Fibroblast of the aortic adventitia (primary cell): ENCODE measurements around the gene SEMA3G. TPM values are rescaled to one million over a fixed set of nuclear protein-coding genes. Genes with fewer than 3 reads are reported as not detected.

Source experiments
- DNase-seq: peaks from one replicate; pipeline ENCODE4 v3.0.0-alpha.2; 2010; ENCODE audit warnings: low read depth
- H3K4me3 ChIP-seq: 2 replicates; pipeline ENCODE4 v1.5.1; 2011; ENCODE audit warnings: low read depth, mild to moderate bottlenecking, control low read depth, low read length, moderate library complexity
- CTCF ChIP-seq: IDR thresholded peaks from 2 replicates; pipeline ENCODE4 v1.5.1; 2011; ENCODE audit warnings: mild to moderate bottlenecking, low read length, control low read depth, inconsistent platforms; ENCODE audit not compliant: insufficient read depth
- total RNA-seq: library from RNA; depleted of rRNA; stranded (reverse); fragments of >200 nt; gene quantifications from 2 replicates; pipeline ENCODE4 v1.2.3, GENCODE V29; 2012; ENCODE audit warnings: low replicate concordance

The SEMA3G gene
- total RNA-seq, 1 donor, result not detected

GRCh38 chr3:52458770-52459545, 14.1 kb upstream of the SEMA3G start:
- DNase-seq, result no peak
- H3K4me3 ChIP-seq, result no peak overlapping the region
- TF ChIP-seq CTCF, result no peak

GRCh38 chr3:52458031-52458760, 13.3 kb upstream of the SEMA3G start:
- no peak for DNase-seq
- TF ChIP-seq CTCF, result no peak
- no peak overlapping the region for H3K4me3 ChIP-seq

DNA sequence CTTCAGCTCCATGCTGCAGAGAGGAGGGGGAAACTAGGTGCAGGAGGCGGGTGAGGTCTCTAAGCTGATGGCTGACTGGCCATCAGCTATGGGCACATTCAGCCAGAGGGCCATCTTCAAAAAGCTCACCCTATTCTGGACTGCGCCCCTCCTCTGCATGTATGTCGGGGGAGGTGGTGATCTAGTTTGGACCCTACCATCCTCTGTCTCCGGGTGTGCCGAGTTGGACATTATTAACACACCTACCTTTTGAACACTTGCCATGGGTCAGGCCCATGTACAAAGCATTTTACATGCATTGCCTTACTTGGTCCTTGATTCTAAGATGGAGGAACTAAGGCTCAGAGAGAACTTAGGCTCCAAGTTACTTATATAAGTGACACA, 11.9 kb upstream of the SEMA3G start:
- TF ChIP-seq CTCF, result no peak
- peak overlapping the region; percentile 90 for H3K4me3 ChIP-seq
- no peak for DNase-seq

DNA sequence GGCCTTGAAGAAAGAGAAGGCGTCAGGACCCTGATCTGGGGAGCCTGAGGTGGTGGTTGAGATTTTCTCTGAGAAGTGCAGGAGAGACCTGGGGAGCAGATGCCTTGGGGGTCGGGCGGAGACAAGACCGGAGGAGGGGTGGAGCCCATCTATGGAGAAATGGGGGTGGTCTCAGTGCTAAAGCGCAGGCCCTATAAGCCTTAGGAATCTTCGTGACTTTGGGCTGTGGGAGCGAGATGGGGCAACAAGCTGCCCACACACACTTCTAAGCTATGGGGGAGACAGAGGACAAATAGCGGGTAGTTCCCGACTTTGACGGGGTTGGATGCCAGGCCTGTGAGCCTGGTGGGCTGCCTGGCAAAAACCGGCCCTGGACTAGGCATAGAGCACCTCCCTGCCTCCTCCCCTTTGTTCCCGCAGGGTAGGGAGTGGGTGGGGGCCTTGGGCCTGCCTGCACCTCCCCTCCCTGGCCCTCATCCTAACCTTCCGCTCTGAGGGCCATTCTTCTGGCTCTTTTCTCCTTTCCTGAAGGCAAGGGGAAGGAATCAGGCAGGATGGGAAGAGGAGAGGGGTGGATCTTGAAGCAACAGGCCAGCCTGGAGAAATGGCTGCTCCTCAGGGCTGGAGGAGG, 11.4 kb upstream of the SEMA3G start:
- peak overlapping the region; percentile 90 for H3K4me3 ChIP-seq
- TF ChIP-seq CTCF, result no peak
- peak; percentile 59 for DNase-seq

DNA sequence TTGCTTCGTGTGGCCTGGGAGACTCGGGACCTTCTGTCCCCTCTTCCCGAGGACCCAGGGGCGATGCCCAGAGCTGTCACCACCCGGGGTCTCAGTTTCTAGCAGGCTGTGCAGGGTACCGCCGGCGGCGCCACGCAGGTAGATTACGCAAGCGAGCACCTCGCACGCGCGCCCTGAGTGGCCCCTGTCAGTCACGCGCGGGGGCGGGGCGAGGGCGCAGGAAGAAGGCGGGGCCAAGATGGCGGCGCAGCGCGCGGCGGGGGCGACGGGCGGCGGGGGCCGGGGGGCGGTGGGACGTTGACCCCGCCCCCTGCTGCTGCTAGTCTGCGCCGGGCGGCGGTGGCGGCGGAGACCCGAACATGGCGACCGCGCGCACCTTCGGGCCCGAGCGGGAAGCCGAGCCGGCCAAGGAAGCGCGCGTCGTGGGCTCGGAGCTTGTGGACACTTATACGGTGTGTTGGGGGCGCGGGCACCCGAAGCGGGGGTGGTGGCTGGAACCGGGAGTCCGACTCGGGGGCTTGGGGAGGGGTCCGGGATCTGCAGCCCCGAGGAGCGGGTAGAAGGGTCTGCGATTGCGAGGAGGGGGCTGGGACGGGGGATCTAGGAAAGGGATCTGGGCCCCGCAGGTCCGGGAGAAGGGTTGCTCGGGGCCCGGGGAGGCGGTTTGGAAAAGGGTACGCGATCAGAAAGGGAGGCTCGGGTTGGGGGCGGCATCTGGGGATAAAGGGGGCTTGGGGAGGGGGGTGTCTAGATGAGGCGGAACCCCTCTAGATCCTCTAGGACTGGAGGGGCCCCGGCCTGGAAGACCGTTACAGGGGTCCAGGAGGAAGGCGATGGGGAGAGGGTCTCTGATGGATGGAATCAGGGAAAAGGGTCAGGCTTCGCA, 10.6 kb upstream of the SEMA3G start, which contains the start of gene NISCH:
NISCH (plus strand) TSS at position 322 of the 886 bp plus-strand sequence; CDS start at position 360, 38 bp downstream.
- peak; percentile 49 for DNase-seq
- TF ChIP-seq CTCF, result no peak
- peak within 1 kb of the TSS; percentile 90 for H3K4me3 ChIP-seq

GRCh38 chr3:52454938-52455282, 10.0 kb upstream of the SEMA3G start:
- peak overlapping the region; percentile 90 for H3K4me3 ChIP-seq
- DNase-seq, result no peak
- TF ChIP-seq CTCF, result no peak
